Nephron (organoid): ENCODE measurements around the gene MCM7.
A peak's percentile ranks its signal among the peaks of the same experiment; 100 is the strongest.

Experiments used
- H3K27ac Mint-ChIP-seq, 3 experiments: 2 replicates each; pipeline ENCODE4 v1.8.0; 2020; ENCODE audit warnings: mixed read lengths in 3 of 3, mild to moderate bottlenecking in 2 of 3, moderate library complexity in 1 of 3
- H3K27me3 Mint-ChIP-seq: 2 replicates; pipeline ENCODE4 v1.8.0; 2021; ENCODE audit warnings: low read depth, mild to moderate bottlenecking, moderate library complexity, mixed read lengths
- H3K36me3 Mint-ChIP-seq: 2 replicates; pipeline ENCODE4 v1.8.0; 2020; ENCODE audit warnings: low read depth, mixed read lengths
- H3K4me1 Mint-ChIP-seq: 2 replicates; pipeline ENCODE4 v1.8.0; 2020; ENCODE audit warnings: mixed read lengths
- H3K4me3 Mint-ChIP-seq, 3 experiments: 2 replicates each; pipeline ENCODE4 v1.8.0; 2020; ENCODE audit warnings: mild to moderate bottlenecking in 3 of 3, mixed read lengths in 3 of 3, moderate library complexity in 2 of 3
- H3K9me3 Mint-ChIP-seq: 2 replicates; pipeline ENCODE4 v1.8.0; 2020; ENCODE audit warnings: mixed read lengths
- CTCF ChIP-seq, 3 experiments: fragments of 200-600 bp; sonication (generic); IDR thresholded peaks; one replicate each; pipeline ENCODE4 v1.5.0; 2021; ENCODE audit warnings: antibody characterized with exemption in 3 of 3; ENCODE audit not compliant: unreplicated experiment in 3 of 3

The MCM7 gene

GRCh38 chr7:100100420-100101015 is 679 bp downstream of the MCM7 start:
- H3K27me3 Mint-ChIP-seq, result no peaks in the 10 kb centered on the region
- peak overlapping the region; percentile 97 to 99 (median 98) for H3K27ac Mint-ChIP-seq
- H3K9me3 Mint-ChIP-seq, result no peaks in the 10 kb centered on the region
- H3K36me3 Mint-ChIP-seq, result peaks cover 55% of the 10 kb centered on the region
- peak overlapping the region; percentile 93 to 98 (median 95) for H3K4me3 Mint-ChIP-seq
- TF ChIP-seq CTCF (IDR thresholded peaks at IDR 0.05; ENCODE audit: unreplicated experiment in 3 of 3), result no peak
- peaks cover 25% of the 10 kb centered on the region for H3K4me1 Mint-ChIP-seq

- peaks cover 25% of the 10 kb centered on the region for H3K4me1 Mint-ChIP-seq
- no peaks in the 10 kb centered on the region for H3K9me3 Mint-ChIP-seq
- no peaks in the 10 kb centered on the region for H3K27me3 Mint-ChIP-seq
- TF ChIP-seq CTCF (IDR thresholded peaks at IDR 0.05; ENCODE audit: unreplicated experiment in 3 of 3), result no peak
- H3K4me3 Mint-ChIP-seq, result peak overlapping the region; percentile 93 to 98 (median 95)
- H3K36me3 Mint-ChIP-seq, result peaks cover 59% of the 10 kb centered on the region
- peak overlapping the region; percentile 88 to 98 (median 95) for H3K27ac Mint-ChIP-seq
Observed at GRCh38 chr7:100099452-100099851, 1.7 kb downstream of the MCM7 start.

GRCh38 chr7:100098913-100099312 is 2.3 kb downstream of the MCM7 start:
- Mint-ChIP-seq H3K4me3 (peak overlapping the region; percentile 93 to 98 (median 95)), H3K27me3 (no peaks in the 10 kb centered on the region), H3K36me3 (peaks cover 63% of the 10 kb centered on the region), H3K9me3 (no peaks in the 10 kb centered on the region), H3K27ac (peak overlapping the region; percentile 88 to 98 (median 95)), H3K4me1 (peaks cover 25% of the 10 kb centered on the region)
- TF ChIP-seq CTCF (IDR thresholded peaks at IDR 0.05; ENCODE audit: unreplicated experiment in 3 of 3), result no peak

- H3K4me3 Mint-ChIP-seq, result peak overlapping the region; percentile 50 to 67 (median 57)
- TF ChIP-seq CTCF (IDR thresholded peaks at IDR 0.05; ENCODE audit: unreplicated experiment in 3 of 3), result no peak
- H3K36me3 Mint-ChIP-seq, result peaks cover 90% of the 10 kb centered on the region
- no peaks in the 10 kb centered on the region for H3K9me3 Mint-ChIP-seq
- no peaks in the 10 kb centered on the region for H3K27me3 Mint-ChIP-seq
- no peak overlapping the region for H3K27ac Mint-ChIP-seq
- peaks cover 27% of the 10 kb centered on the region for H3K4me1 Mint-ChIP-seq
Observed at GRCh38 chr7:100095704-100096103, 5.5 kb downstream of the MCM7 start.

GRCh38 chr7:100095289-100095688 is 5.9 kb downstream of the MCM7 start:
- Mint-ChIP-seq H3K4me3 (peak overlapping the region in 2 of 3 experiments; percentile 38 to 50), H3K9me3 (no peaks in the 10 kb centered on the region), H3K36me3 (peaks cover 89% of the 10 kb centered on the region), H3K27ac (no peak overlapping the region), H3K4me1 (peaks cover 31% of the 10 kb centered on the region), H3K27me3 (no peaks in the 10 kb centered on the region)
- no peak for TF ChIP-seq CTCF (IDR thresholded peaks at IDR 0.05; ENCODE audit: unreplicated experiment in 3 of 3)

GRCh38 chr7:100093925-100094486 is 7.2 kb downstream of the MCM7 start:
- Mint-ChIP-seq H3K4me3 (no peak overlapping the region), H3K27me3 (no peaks in the 10 kb centered on the region), H3K9me3 (no peaks in the 10 kb centered on the region), H3K27ac (peak overlapping the region in 1 of 3 experiments; percentile 51), H3K4me1 (peaks cover 26% of the 10 kb centered on the region), H3K36me3 (peaks cover 76% of the 10 kb centered on the region)
- no peak for TF ChIP-seq CTCF (IDR thresholded peaks at IDR 0.05; ENCODE audit: unreplicated experiment in 3 of 3)
